Activated CD4-positive, CD25-positive, alpha-beta regulatory T cell treated with anti-CD3 and anti-CD28 coated beads, Interleukin-2, amount 50 U/mL, for 72 hours (primary cell): Measurements from ENCODE around the gene DNAJC7.
"Not testable (repeated sequence)": the region's sequence is repeated elsewhere in the genome, so short reads cannot be mapped to it uniquely, and the experiment has no call there.

Experiments
- DNase-seq: peaks from one replicate; pipeline ENCODE4 v3.0.0; 2021

The DNAJC7 gene

GRCh38 chr17:42039794-42040763 is 22.8 kb upstream of the DNAJC7 start:
- no peak for DNase-seq

GRCh38 chr17:42038221-42038973 is 21.2 kb upstream of the DNAJC7 start:
- DNase-seq = no peak

GRCh38 chr17:42034059-42034458 is 16.8 kb upstream of the DNAJC7 start:
- no peak for DNase-seq

GRCh38 chr17:42031584-42031983 is 14.3 kb upstream of the DNAJC7 start:
- no peak for DNase-seq

- no peak for DNase-seq
Observed at GRCh38 chr17:42028791-42029127, 11.5 kb upstream of the DNAJC7 start.

GRCh38 chr17:42027961-42028790 is 10.9 kb upstream of the DNAJC7 start:
- DNase-seq = no peak

- DNase-seq = no peak
Observed at GRCh38 chr17:42027590-42027889, 10.3 kb upstream of the DNAJC7 start.

- DNase-seq = no peak
Observed at GRCh38 chr17:42026857-42027589, 9.8 kb upstream of the DNAJC7 start.

GRCh38 chr17:42025936-42026335 is 8.7 kb upstream of the DNAJC7 start:
- DNase-seq = no peak

GRCh38 chr17:42025191-42025579 is 7.9 kb upstream of the DNAJC7 start:
- DNase-seq = no peak

- no peak for DNase-seq
Observed at GRCh38 chr17:42023524-42024349, 6.5 kb upstream of the DNAJC7 start.

GRCh38 chr17:42020845-42021244 is 3.6 kb upstream of the DNAJC7 start:
- not testable (repeated sequence) for DNase-seq

GRCh38 chr17:42019509-42020404 is 2.5 kb upstream of the DNAJC7 start, which contains the start of gene NKIRAS2:
TSS of gene NKIRAS2 (plus strand) at chr17:42020090. CDS start at chr17:42021578, 1,488 bp downstream.
- peak; percentile 95 for DNase-seq

GRCh38 chr17:42018988-42019387 is 1.7 kb upstream of the DNAJC7 start:
- no peak for DNase-seq

GRCh38 chr17:42018339-42018738 is 1.1 kb upstream of the DNAJC7 start:
- DNase-seq = no peak

- peak; percentile 46 for DNase-seq
Observed at GRCh38 chr17:42017866-42018200, 594 bp upstream of the DNAJC7 start.

GRCh38 chr17:42016411-42016831 is 818 bp downstream of the DNAJC7 start:
- DNase-seq = no peak

GRCh38 chr17:42013740-42014139 is 3.5 kb downstream of the DNAJC7 start:
- not testable (repeated sequence) for DNase-seq

- not testable (repeated sequence) for DNase-seq
Observed at GRCh38 chr17:42012363-42012762, 4.9 kb downstream of the DNAJC7 start.

- no peak for DNase-seq
Observed at GRCh38 chr17:42010898-42011516, 6.2 kb downstream of the DNAJC7 start.
